ENCODE measurements around the gene ANKRD27.

DNA sequence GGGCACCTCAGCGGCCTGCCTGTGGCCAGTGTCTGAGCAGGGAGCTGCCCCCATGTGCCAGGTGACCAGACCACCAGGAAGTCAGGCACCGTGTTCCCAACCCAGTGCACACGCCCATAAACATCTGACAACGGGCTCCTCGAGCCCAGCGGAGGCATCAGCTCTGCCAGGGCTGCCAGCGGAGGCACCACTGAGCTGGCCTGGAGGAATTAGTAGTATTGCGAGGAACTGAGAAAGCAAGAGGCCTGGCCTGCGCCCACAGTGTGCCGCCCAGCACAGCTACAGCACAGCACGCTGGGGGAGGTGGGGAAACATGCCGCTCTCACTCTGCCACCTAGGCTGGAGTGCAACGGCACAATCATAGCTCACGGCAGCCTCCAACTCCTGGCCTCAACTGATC, 44.6 kb downstream of the ANKRD27 start:
- no peak for TF ChIP-seq GATA2 (IDR thresholded peaks at IDR 0.05; ENCODE audit: low read depth, low read length)
- no peak for TF ChIP-seq GATA3 (IDR thresholded peaks at IDR 0.05; ENCODE audit: low read depth, low read length)

Data from SH-SY5Y (cell line).